ENCODE measurements around the gene ANKRD34B. TPM values are rescaled to one million over a fixed set of nuclear protein-coding genes. Genes with fewer than 3 reads are reported as not detected.

ANKRD34B gene
- 3.1 TPM for polyA plus RNA-seq (2013, experiment 1 of 2)
- polyA plus RNA-seq (2013, experiment 2 of 2), result 3.5 TPM

DNA sequence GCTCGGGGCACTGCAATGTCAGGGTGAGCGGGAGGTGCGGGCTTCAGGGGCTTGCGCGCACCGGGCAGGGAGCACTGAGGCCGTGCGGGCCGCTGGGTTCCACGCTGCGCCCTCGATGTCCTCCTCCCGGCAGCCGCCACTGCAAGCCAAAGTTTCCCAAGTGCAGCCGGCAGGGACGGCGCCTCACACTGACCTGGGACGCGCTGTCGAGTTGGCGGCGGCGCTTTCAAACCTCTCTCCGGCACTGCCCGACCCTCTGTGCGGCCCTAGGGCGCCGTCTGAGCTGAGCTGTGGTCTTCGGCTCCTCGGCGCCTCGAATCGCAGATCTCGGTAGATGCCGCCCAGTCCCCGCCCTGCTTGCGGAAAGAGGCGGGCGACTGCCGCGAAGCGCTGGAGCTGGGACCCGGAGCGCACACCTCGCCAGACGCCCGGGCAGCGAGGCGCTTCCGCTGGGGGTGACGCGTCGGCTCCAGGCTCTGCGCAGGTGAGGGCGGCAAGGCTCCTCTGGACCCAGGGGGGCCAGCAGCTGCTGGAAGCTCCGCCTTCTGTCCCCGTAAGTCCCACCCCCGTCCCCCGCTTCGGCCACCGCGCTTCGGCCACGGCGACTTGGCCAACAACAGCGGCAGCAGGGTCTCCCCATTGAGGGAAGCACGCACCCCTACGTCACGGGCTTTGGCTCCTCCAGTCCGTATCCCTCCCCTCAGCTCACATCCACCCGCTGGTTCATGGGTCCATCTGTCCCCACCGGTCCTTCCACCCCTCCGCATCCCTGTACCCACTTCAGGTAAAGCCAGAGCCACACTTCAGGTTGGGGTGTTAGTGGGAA is at the start of gene ANKRD34B:
ANKRD34B (minus strand) TSS at position 320 of the 826 bp plus-strand sequence. CDS start 10,261 bp downstream, outside the sequence.
- Histone ChIP-seq H3K18ac (ENCODE audit: low read length) (peak within 1 kb of the TSS; percentile 89), H3K36me3 (replicated peaks in 1 of 2; ENCODE audit: control insufficient read depth in 2 of 2, insufficient read depth in 2 of 2, low read length in 2 of 2) (no peaks in the 10 kb centered on the region), H3K4me3 (ENCODE audit: low read length in 2 of 2) (peak within 1 kb of the TSS; percentile 39 to 87), H3K79me1 (ENCODE audit: low read depth, low read length) (no peaks in the 10 kb centered on the region), H2BK5ac (ENCODE audit: low read length) (peak within 1 kb of the TSS; percentile 14), H3K27me3 (ENCODE audit: control insufficient read depth in 3 of 3, insufficient read depth in 3 of 3, low read depth in 1 of 3, low read length in 3 of 3) (peaks cover 5 to 87% (median 27%) of the 10 kb centered on the region in 3 experiments), H3K9me3 (replicated peaks in 1 of 2; ENCODE audit: control insufficient read depth in 2 of 2, insufficient read depth in 1 of 2, low read depth in 1 of 2, low read length in 2 of 2) (no peaks in the 10 kb centered on the region), H3K4ac (ENCODE audit: low read length) (no peak within 1 kb of the TSS), H3K4me2 (ENCODE audit: insufficient read depth, low read length, poor library complexity, severe bottlenecking) (peak within 1 kb of the TSS; percentile 99), H3K9ac (ENCODE audit: low read depth, low read length, poor library complexity) (peak within 1 kb of the TSS; percentile 60), H3K14ac (ENCODE audit: low read length) (no peak within 1 kb of the TSS), H2BK15ac (ENCODE audit: low read length) (peak within 1 kb of the TSS; percentile 84), H4K91ac (ENCODE audit: low read depth, low read length, poor library complexity) (no peak within 1 kb of the TSS), H2BK12ac (ENCODE audit: low read length) (no peak within 1 kb of the TSS), H2AFZ (ENCODE audit: low read length) (peak within 1 kb of the TSS; percentile 97), H3K23ac (ENCODE audit: low read depth, low read length, poor library complexity) (peak within 1 kb of the TSS; percentile 77), H2BK120ac (ENCODE audit: low read depth, low read length) (no peak within 1 kb of the TSS), H2AK5ac (ENCODE audit: low read depth, low read length) (no peak within 1 kb of the TSS), H4K8ac (ENCODE audit: low read depth, low read length) (no peak within 1 kb of the TSS), H3K27ac (replicated peaks; ENCODE audit: low read length) (no peak within 1 kb of the TSS), H3K4me1 (ENCODE audit: control insufficient read depth in 2 of 2, insufficient read depth in 1 of 2, low read depth in 1 of 2, low read length in 2 of 2) (peaks cover 2 to 3% of the 10 kb centered on the region in 2 donors)
- no CpG with 5 or more reads among the region's 73 CpGs for WGBS, 2 donors (ENCODE audit: extremely low coverage in 2 of 2, insufficient read length in 2 of 2, insufficient replicate concordance in 1 of 2)
- DNase-seq (ENCODE audit: low spot score), result peak; percentile 42

DNA sequence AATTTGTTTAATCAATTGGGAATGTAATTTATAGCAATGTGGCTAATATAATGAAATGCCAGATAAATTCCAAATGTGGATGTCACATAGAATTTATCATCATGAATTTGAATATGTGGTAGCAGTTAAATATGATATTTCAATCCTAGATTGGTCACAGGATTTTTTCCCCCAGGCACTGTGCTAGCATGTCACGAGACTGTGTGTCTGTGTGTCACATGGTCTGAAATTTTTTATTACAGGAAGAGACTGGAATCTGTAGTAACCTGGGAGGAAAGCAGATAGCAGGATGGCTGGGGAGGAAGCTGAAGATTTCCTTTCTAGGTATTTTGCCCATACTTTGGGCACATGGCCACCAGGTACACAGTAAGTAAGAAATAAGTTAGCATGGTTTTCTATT is 49.0 kb upstream of the ANKRD34B start:
- no peak for DNase-seq (ENCODE audit: low spot score)
- Histone ChIP-seq H3K4me1 (ENCODE audit: control insufficient read depth in 2 of 2, insufficient read depth in 1 of 2, low read depth in 1 of 2, low read length in 2 of 2) (peaks cover 21 to 22% of the 10 kb centered on the region in 2 donors), H3K27me3 (ENCODE audit: control insufficient read depth in 3 of 3, insufficient read depth in 3 of 3, low read depth in 1 of 3, low read length in 3 of 3) (no peaks in the 10 kb centered on the region), H2BK5ac (ENCODE audit: low read length) (no peak overlapping the region), H3K27ac (replicated peaks; ENCODE audit: low read length) (no peak overlapping the region), H2BK120ac (ENCODE audit: low read depth, low read length) (no peak overlapping the region), H3K4me2 (ENCODE audit: insufficient read depth, low read length, poor library complexity, severe bottlenecking) (no peak overlapping the region), H3K4me3 (ENCODE audit: low read length in 2 of 2) (no peak overlapping the region), H3K36me3 (replicated peaks in 1 of 2; ENCODE audit: control insufficient read depth in 2 of 2, insufficient read depth in 2 of 2, low read length in 2 of 2) (peaks cover 0 to 4% of the 10 kb centered on the region in 2 donors), H2AK5ac (ENCODE audit: low read depth, low read length) (no peak overlapping the region), H3K14ac (ENCODE audit: low read length) (no peak overlapping the region), H3K9ac (ENCODE audit: low read depth, low read length, poor library complexity) (no peak overlapping the region), H2BK12ac (ENCODE audit: low read length) (no peak overlapping the region), H3K9me3 (replicated peaks in 1 of 2; ENCODE audit: control insufficient read depth in 2 of 2, insufficient read depth in 1 of 2, low read depth in 1 of 2, low read length in 2 of 2) (no peaks in the 10 kb centered on the region), H4K8ac (ENCODE audit: low read depth, low read length) (no peak overlapping the region), H3K23ac (ENCODE audit: low read depth, low read length, poor library complexity) (no peak overlapping the region), H2BK15ac (ENCODE audit: low read length) (no peak overlapping the region), H2AFZ (ENCODE audit: low read length) (no peak overlapping the region), H3K4ac (ENCODE audit: low read length) (no peak overlapping the region), H3K79me1 (ENCODE audit: low read depth, low read length) (no peaks in the 10 kb centered on the region), H4K91ac (ENCODE audit: low read depth, low read length, poor library complexity) (no peak overlapping the region), H3K18ac (ENCODE audit: low read length) (no peak overlapping the region)
- no CpG with 5 or more reads among the region's 1 CpG for WGBS, 2 donors (ENCODE audit: extremely low coverage in 2 of 2, insufficient read length in 2 of 2, insufficient replicate concordance in 1 of 2)

DNA sequence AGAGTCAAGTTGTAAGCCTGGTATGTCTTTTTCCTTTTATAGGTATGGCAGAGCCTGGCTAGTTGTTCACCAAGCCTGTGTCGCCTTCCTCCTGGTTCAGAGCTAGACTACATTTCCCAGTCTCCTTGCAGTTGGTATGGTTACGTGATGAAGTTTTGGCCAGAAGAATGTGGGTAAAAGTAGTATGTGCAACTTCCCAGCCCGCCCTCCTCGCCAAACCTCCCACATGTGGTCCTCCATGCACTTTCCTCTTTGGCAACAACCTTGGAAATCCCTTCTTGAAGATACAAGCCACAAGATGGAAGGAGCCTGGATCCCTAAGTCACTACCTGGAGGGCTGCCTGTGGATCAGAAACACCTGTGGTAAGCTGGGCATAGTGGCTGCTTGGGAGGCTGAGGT is 48.4 kb upstream of the ANKRD34B start:
- no CpG with 5 or more reads among the region's 4 CpGs for WGBS, 2 donors (ENCODE audit: extremely low coverage in 2 of 2, insufficient read length in 2 of 2, insufficient replicate concordance in 1 of 2)
- Histone ChIP-seq H2AFZ (ENCODE audit: low read length) (no peak overlapping the region), H3K9ac (ENCODE audit: low read depth, low read length, poor library complexity) (no peak overlapping the region), H2BK12ac (ENCODE audit: low read length) (no peak overlapping the region), H2AK5ac (ENCODE audit: low read depth, low read length) (peak overlapping the region; percentile 60), H3K4me1 (ENCODE audit: control insufficient read depth in 2 of 2, insufficient read depth in 1 of 2, low read depth in 1 of 2, low read length in 2 of 2) (peaks cover 19 to 22% of the 10 kb centered on the region in 2 donors), H3K14ac (ENCODE audit: low read length) (no peak overlapping the region), H3K23ac (ENCODE audit: low read depth, low read length, poor library complexity) (no peak overlapping the region), H3K4me2 (ENCODE audit: insufficient read depth, low read length, poor library complexity, severe bottlenecking) (no peak overlapping the region), H3K36me3 (replicated peaks in 1 of 2; ENCODE audit: control insufficient read depth in 2 of 2, insufficient read depth in 2 of 2, low read length in 2 of 2) (peaks cover 0 to 4% of the 10 kb centered on the region in 2 donors), H3K27ac (replicated peaks; ENCODE audit: low read length) (no peak overlapping the region), H3K27me3 (ENCODE audit: control insufficient read depth in 3 of 3, insufficient read depth in 3 of 3, low read depth in 1 of 3, low read length in 3 of 3) (no peaks in the 10 kb centered on the region), H3K79me1 (ENCODE audit: low read depth, low read length) (no peaks in the 10 kb centered on the region), H4K91ac (ENCODE audit: low read depth, low read length, poor library complexity) (no peak overlapping the region), H2BK120ac (ENCODE audit: low read depth, low read length) (no peak overlapping the region), H3K9me3 (replicated peaks in 1 of 2; ENCODE audit: control insufficient read depth in 2 of 2, insufficient read depth in 1 of 2, low read depth in 1 of 2, low read length in 2 of 2) (no peaks in the 10 kb centered on the region), H2BK15ac (ENCODE audit: low read length) (peak overlapping the region; percentile 62), H4K8ac (ENCODE audit: low read depth, low read length) (no peak overlapping the region), H3K4ac (ENCODE audit: low read length) (no peak overlapping the region), H2BK5ac (ENCODE audit: low read length) (no peak overlapping the region), H3K4me3 (ENCODE audit: low read length in 2 of 2) (no peak overlapping the region), H3K18ac (ENCODE audit: low read length) (peak overlapping the region; percentile 40)
- no peak for DNase-seq (ENCODE audit: low spot score)

GRCh38 chr5:80615266-80615914 is 45.3 kb upstream of the ANKRD34B start:
- WGBS, 2 donors (ENCODE audit: extremely low coverage in 2 of 2, insufficient read length in 2 of 2, insufficient replicate concordance in 1 of 2), result no CpG with 5 or more reads among the region's 17 CpGs
- no peaks in the 10 kb centered on the region for H3K36me3 ChIP-seq (replicated peaks in 1 of 2; ENCODE audit: control insufficient read depth in 2 of 2, insufficient read depth in 2 of 2, low read length in 2 of 2)
- H3K4me3 ChIP-seq (ENCODE audit: low read length in 2 of 2), result peak overlapping the region in 1 of 2 donors; percentile 2
- H3K4me2 ChIP-seq (ENCODE audit: insufficient read depth, low read length, poor library complexity, severe bottlenecking), result peak overlapping the region; percentile 35
- peaks cover 19 to 22% of the 10 kb centered on the region in 2 donors for H3K4me1 ChIP-seq (ENCODE audit: control insufficient read depth in 2 of 2, insufficient read depth in 1 of 2, low read depth in 1 of 2, low read length in 2 of 2)
- H2AFZ ChIP-seq (ENCODE audit: low read length), result peak overlapping the region; percentile 58
- peaks cover 0 to 5% of the 10 kb centered on the region in 2 donors for H3K9me3 ChIP-seq (replicated peaks in 1 of 2; ENCODE audit: control insufficient read depth in 2 of 2, insufficient read depth in 1 of 2, low read depth in 1 of 2, low read length in 2 of 2)
- H2BK12ac ChIP-seq (ENCODE audit: low read length), result peak overlapping the region; percentile 49
- no peak overlapping the region for H3K23ac ChIP-seq (ENCODE audit: low read depth, low read length, poor library complexity)
- H2BK5ac ChIP-seq (ENCODE audit: low read length), result no peak overlapping the region
- peak overlapping the region; percentile 73 for H3K18ac ChIP-seq (ENCODE audit: low read length)
- no peak overlapping the region for H4K91ac ChIP-seq (ENCODE audit: low read depth, low read length, poor library complexity)
- DNase-seq (ENCODE audit: low spot score), result peak; percentile 76
- no peak overlapping the region for H3K9ac ChIP-seq (ENCODE audit: low read depth, low read length, poor library complexity)
- H2BK15ac ChIP-seq (ENCODE audit: low read length), result no peak overlapping the region
- H3K4ac ChIP-seq (ENCODE audit: low read length), result no peak overlapping the region
- H3K14ac ChIP-seq (ENCODE audit: low read length), result no peak overlapping the region
- H3K27me3 ChIP-seq (ENCODE audit: control insufficient read depth in 3 of 3, insufficient read depth in 3 of 3, low read depth in 1 of 3, low read length in 3 of 3), result no peaks in the 10 kb centered on the region
- no peaks in the 10 kb centered on the region for H3K79me1 ChIP-seq (ENCODE audit: low read depth, low read length)
- H4K8ac ChIP-seq (ENCODE audit: low read depth, low read length), result no peak overlapping the region
- no peak overlapping the region for H2BK120ac ChIP-seq (ENCODE audit: low read depth, low read length)
- no peak overlapping the region for H2AK5ac ChIP-seq (ENCODE audit: low read depth, low read length)
- H3K27ac ChIP-seq (replicated peaks; ENCODE audit: low read length), result peak overlapping the region; percentile 97

Data from neuronal stem cell (in vitro differentiated cells).